Osteocyte (in vitro differentiated cells): ENCODE results near the gene MANSC1. TPM values are rescaled to one million over a fixed set of nuclear protein-coding genes. Genes with fewer than 3 reads are reported as not detected.
"Not testable (repeated sequence)": the region's sequence is repeated elsewhere in the genome, so short reads cannot be mapped to it uniquely, and the experiment has no call there.

Experiments used
- DNase-seq: peaks from one replicate; pipeline ENCODE4 v3.0.0; 2021; ENCODE audit warnings: mixed read lengths; ENCODE audit not compliant: unreplicated experiment; ENCODE audit errors: extremely low spot score
- H3K27ac Mint-ChIP-seq: one replicate; pipeline ENCODE4 v1.8.0; 2021; ENCODE audit warnings: mild to moderate bottlenecking, mixed read lengths; ENCODE audit not compliant: unreplicated experiment
- H3K27me3 Mint-ChIP-seq: one replicate; pipeline ENCODE4 v1.8.0; 2021; ENCODE audit warnings: mixed read lengths; ENCODE audit not compliant: unreplicated experiment
- H3K36me3 Mint-ChIP-seq: one replicate; pipeline ENCODE4 v1.8.0; 2021; ENCODE audit warnings: mixed read lengths; ENCODE audit not compliant: unreplicated experiment
- H3K4me1 Mint-ChIP-seq: one replicate; pipeline ENCODE4 v1.8.0; 2021; ENCODE audit warnings: mixed read lengths; ENCODE audit not compliant: unreplicated experiment
- H3K4me3 Mint-ChIP-seq: one replicate; pipeline ENCODE4 v1.8.0; 2021; ENCODE audit warnings: mild to moderate bottlenecking, moderate library complexity, mixed read lengths; ENCODE audit not compliant: unreplicated experiment
- H3K9me3 Mint-ChIP-seq: one replicate; pipeline ENCODE4 v1.8.0; 2021; ENCODE audit warnings: mixed read lengths; ENCODE audit not compliant: unreplicated experiment
- CTCF ChIP-seq: fragments of 200-600 bp; sonication (generic); IDR thresholded peaks from 2 replicates; pipeline ENCODE4 v1.5.0; 2021; ENCODE audit warnings: antibody characterized with exemption, mild to moderate bottlenecking, moderate library complexity
- total RNA-seq: library from RNA; stranded (reverse); gene quantifications from 2 replicates; pipeline ENCODE4 v1.2.1, GENCODE V29; 2021

Gene MANSC1
- total RNA-seq, 1 donor from 2014 or later = 9.1 TPM

GRCh38 chr12:12356896-12357718, 7.1 kb upstream of the MANSC1 start, which contains the start of gene BORCS5:
Gene BORCS5, plus strand, starts transcription at chr12:12357078. Its CDS starts 374 bp downstream, at chr12:12357452.
- H3K36me3 Mint-ChIP-seq = no peaks in the 10 kb centered on the region
- TF ChIP-seq CTCF = peak; percentile 35
- no peaks in the 10 kb centered on the region for H3K27me3 Mint-ChIP-seq
- peak; percentile 95 for DNase-seq
- peak within 1 kb of the TSS; percentile 91 for H3K4me3 Mint-ChIP-seq
- H3K4me1 Mint-ChIP-seq = peaks cover 23% of the 10 kb centered on the region
- peak within 1 kb of the TSS; percentile 92 for H3K27ac Mint-ChIP-seq
- no peaks in the 10 kb centered on the region for H3K9me3 Mint-ChIP-seq

- no peak for DNase-seq
- Mint-ChIP-seq H3K4me3 (peak overlapping the region; percentile 91), H3K9me3 (no peaks in the 10 kb centered on the region), H3K4me1 (peaks cover 23% of the 10 kb centered on the region), H3K27me3 (no peaks in the 10 kb centered on the region), H3K36me3 (no peaks in the 10 kb centered on the region), H3K27ac (peak overlapping the region; percentile 92)
- TF ChIP-seq CTCF = no peak
Observed at GRCh38 chr12:12356467-12356895, 6.4 kb upstream of the MANSC1 start.

GRCh38 chr12:12353807-12354206, 3.8 kb upstream of the MANSC1 start:
- Mint-ChIP-seq H3K9me3 (no peaks in the 10 kb centered on the region), H3K4me3 (no peak overlapping the region), H3K36me3 (no peaks in the 10 kb centered on the region), H3K27ac (no peak overlapping the region), H3K27me3 (no peaks in the 10 kb centered on the region), H3K4me1 (peaks cover 20% of the 10 kb centered on the region)
- DNase-seq = no peak
- no peak for TF ChIP-seq CTCF

GRCh38 chr12:12353276-12353675, 3.2 kb upstream of the MANSC1 start:
- Mint-ChIP-seq H3K27me3 (no peaks in the 10 kb centered on the region), H3K4me3 (no peak overlapping the region), H3K9me3 (no peaks in the 10 kb centered on the region)

GRCh38 chr12:12351468-12352185, 1.6 kb upstream of the MANSC1 start:
- not testable (repeated sequence) for DNase-seq, H3K27me3 Mint-ChIP-seq, H3K36me3 Mint-ChIP-seq, H3K4me3 Mint-ChIP-seq, H3K27ac Mint-ChIP-seq, H3K9me3 Mint-ChIP-seq, H3K4me1 Mint-ChIP-seq

More at GRCh38 chr12:12353276-12353675, 3.2 kb upstream of the MANSC1 start:
- DNase-seq = no peak
- H3K36me3 Mint-ChIP-seq = no peaks in the 10 kb centered on the region
- peaks cover 14% of the 10 kb centered on the region for H3K4me1 Mint-ChIP-seq
- no peak for TF ChIP-seq CTCF
- no peak overlapping the region for H3K27ac Mint-ChIP-seq
